HCT116 (cell line): ENCODE measurements around the gene PPFIA1. TPM values are rescaled to one million over a fixed set of nuclear protein-coding genes. Genes with fewer than 3 reads are reported as not detected.

ENCODE experiments used
- ATAC-seq: fragments of 200-7000 bp; cut with Tn5 transposase; 2 replicates; pipeline ENCODE4 v1.9.1; 2020; ENCODE audit warnings: mild to moderate bottlenecking, moderate library complexity
- BruUV-seq: library from RNA; stranded (reverse); fragments of 400-500 nt; replicated peaks from 2 replicates; lab custom pipeline; 2021; lab: Mats Ljungman, UMichigan
- CTCF ChIA-PET: fragments of 300-600 bp; sonication (Branson Sonifier 250); formaldehyde crosslinking; loops from one replicate; lab custom pipeline; 2021; ENCODE audit warnings: antibody characterized with exemption; lab: Charles Lee
- POLR2A ChIA-PET: fragments of 300-600, 350-600 bp; sonication (Branson Sonifier 250); formaldehyde crosslinking; loops from one replicate; lab custom pipeline; 2021; ENCODE audit warnings: antibody characterized with exemption; lab: Charles Lee
- RAD21 ChIA-PET, 2 experiments: fragments of 300-600 bp; sonication (Branson Sonifier 250); formaldehyde crosslinking; loops; one replicate each; lab custom pipeline; 2023; ENCODE audit warnings: low total read pairs in 2 of 2; ENCODE audit not compliant: uncharacterized antibody in 2 of 2, unreplicated experiment in 2 of 2, low non-redundant PET in 1 of 2; lab: Charles Lee
- DNase-seq: peaks from one replicate; pipeline ENCODE4 v3.0.0-alpha.2; 2010; ENCODE audit warnings: low read depth, low spot score
- H2AFZ ChIP-seq: fragments of 200-600 bp; shearing (Covaris generic), sonication (generic); 2 replicates; pipeline ENCODE4 v1.6.1; 2017; ENCODE audit warnings: low read depth, mixed run types, mixed read lengths, antibody characterized with exemption, low read length; ENCODE audit not compliant: poor library complexity, severe bottlenecking
- H3K27ac ChIP-seq: 2 replicates; pipeline ENCODE4 v1.5.1; 2012; ENCODE audit warnings: low read depth, low read length
- H3K27me3 ChIP-seq: fragments of 200-600 bp; sonication (generic); 2 replicates; pipeline ENCODE4 v1.6.1; 2016; ENCODE audit warnings: mixed run types, low read length, mixed read lengths; ENCODE audit not compliant: insufficient read depth
- H3K36me3 ChIP-seq, 2 experiments: fragments of 200-500 bp in 1 of 2; fragments of 200-600 bp in 1 of 2; sonication (Bioruptor generic) in 1 of 2; sonication (generic) in 1 of 2; 2 replicates each; pipeline versions ENCODE4 v1.5.1 to v1.6.1; 2014 to 2016; ENCODE audit warnings: low read length in 2 of 2, inconsistent platforms in 1 of 2, mixed read lengths in 1 of 2, mixed run types in 1 of 2; ENCODE audit not compliant: insufficient read depth in 2 of 2, control insufficient read depth in 1 of 2
- H3K4me1 ChIP-seq, 2 experiments: fragments of 200-600 bp in 1 of 2; sonication (generic) in 1 of 2; 2 replicates each; pipeline versions ENCODE4 v1.5.1 to v1.6.1; 2012 to 2017; ENCODE audit warnings: low read length in 2 of 2, inconsistent platforms in 1 of 2, mild to moderate bottlenecking in 1 of 2, mixed read lengths in 1 of 2, mixed run types in 1 of 2, moderate library complexity in 1 of 2; ENCODE audit not compliant: insufficient read depth in 2 of 2, control insufficient read depth in 1 of 2
- H3K4me2 ChIP-seq: fragments of 200-600 bp; sonication (generic); 2 replicates; pipeline ENCODE4 v1.6.1; 2017; ENCODE audit warnings: mixed run types, low read length, mixed read lengths
- H3K4me3 ChIP-seq, 2 experiments: fragments of 200-600 bp in 1 of 2; sonication (generic) in 1 of 2; replicated peaks in 1 of 2; 2 replicates each; pipeline ENCODE4 v1.5.1; 2011 to 2016; ENCODE audit warnings: low read length in 2 of 2, control low read depth in 1 of 2, low read depth in 1 of 2, mild to moderate bottlenecking in 1 of 2, mixed read lengths in 1 of 2, mixed run types in 1 of 2
- H3K79me2 ChIP-seq: fragments of 200-600 bp; sonication (generic); 2 replicates; pipeline ENCODE4 v1.6.1; 2017; ENCODE audit warnings: mild to moderate bottlenecking, mixed run types, low read length, moderate library complexity, mixed read lengths; ENCODE audit not compliant: insufficient read depth
- H3K9ac ChIP-seq: fragments of 200-600 bp; sonication (generic); 2 replicates; pipeline ENCODE4 v1.6.1; 2016; ENCODE audit warnings: low read length, mixed read lengths
- H3K9me2 ChIP-seq: fragments of 200-600 bp; sonication (generic), shearing (Covaris generic); 2 replicates; pipeline ENCODE4 v1.6.1; 2017; ENCODE audit warnings: mixed run types, mild to moderate bottlenecking, moderate library complexity; ENCODE audit not compliant: insufficient read depth
- H3K9me3 ChIP-seq, 2 experiments: fragments of 200-500 bp in 1 of 2; fragments of 200-600 bp in 1 of 2; sonication (Bioruptor generic) in 1 of 2; sonication (generic) in 1 of 2; 2 replicates each; pipeline ENCODE4 v1.6.1; 2014 to 2017; ENCODE audit warnings: low read length in 2 of 2, mixed read lengths in 2 of 2, inconsistent platforms in 1 of 2, low read depth in 1 of 2, mild to moderate bottlenecking in 1 of 2, mixed run types in 1 of 2, moderate library complexity in 1 of 2; ENCODE audit not compliant: control insufficient read depth in 1 of 2, insufficient read depth in 1 of 2
- H4K20me1 ChIP-seq: fragments of 200-600 bp; sonication (generic), shearing (Covaris generic); 2 replicates; pipeline ENCODE4 v1.6.1; 2017; ENCODE audit warnings: mixed run types, mild to moderate bottlenecking, moderate library complexity; ENCODE audit not compliant: insufficient read depth
- CBX3 ChIP-seq: IDR thresholded peaks from 2 replicates; pipeline ENCODE4 v1.6.1; 2012; ENCODE audit warnings: low read depth
- CEBPB ChIP-seq: IDR thresholded peaks from 2 replicates; pipeline ENCODE4 v1.6.1; 2012; ENCODE audit warnings: low read depth
- EGR1 ChIP-seq: IDR thresholded peaks from 2 replicates; pipeline ENCODE4 v1.6.1; 2012; ENCODE audit warnings: low read depth
- EZH2phosphoT487 ChIP-seq: fragments of 200-600 bp; IDR thresholded peaks from 2 replicates; pipeline ENCODE4 v1.6.1; 2018; ENCODE audit warnings: antibody characterized with exemption, borderline replicate concordance
- FOSL1 ChIP-seq: IDR thresholded peaks from 2 replicates; pipeline ENCODE4 v1.6.1; 2012; ENCODE audit warnings: low read depth
- JUND ChIP-seq: IDR thresholded peaks from 2 replicates; pipeline ENCODE4 v1.6.1; 2012
- POLR2A ChIP-seq: IDR thresholded peaks from 2 replicates; pipeline ENCODE4 v1.7.0; 2011; ENCODE audit warnings: borderline replicate concordance; ENCODE audit not compliant: insufficient read depth, insufficient read length; ENCODE audit errors: extremely low read depth
- SP1 ChIP-seq: IDR thresholded peaks from 2 replicates; pipeline ENCODE4 v1.6.1; 2012; ENCODE audit warnings: low read depth
- ZFX ChIP-seq: fragments of 450-650 bp; IDR thresholded peaks from 2 replicates; pipeline ENCODE4 v1.6.1; 2017
- ZNF274 ChIP-seq: fragments of 200-500 bp; sonication (Bioruptor generic); IDR thresholded peaks from 2 replicates; pipeline ENCODE4 v1.6.1; 2014; ENCODE audit warnings: mild to moderate bottlenecking, low read depth, low read length, inconsistent platforms
- intact Hi-C: fragments of 100-400 bp; cut with micrococcal nuclease; formaldehyde crosslinking; loops from 2 replicates; pipeline ENCODE4 v1.10.0; 2022
- total RNA-seq: library from RNA; stranded (reverse); gene quantifications from one replicate; pipeline ENCODE4 v1.2.1, GENCODE V29; 2021; ENCODE audit not compliant: unreplicated experiment
- TF ChIP-seq, protein P1 (sequence below), 3 experiments: fragments of 200-600 bp in 1 of 3; sonication (generic) in 1 of 3; IDR thresholded peaks in 2 of 3; conservative IDR thresholded peaks in 1 of 3; 2 replicates each; pipeline ENCODE4 v1.5.1; 2012 to 2017; ENCODE audit warnings: low read depth in 2 of 3, low read length in 2 of 3, antibody characterized with exemption in 1 of 3, borderline replicate concordance in 1 of 3, control low read depth in 1 of 3, mild to moderate bottlenecking in 1 of 3, mixed read lengths in 1 of 3, mixed run types in 1 of 3, moderate library complexity in 1 of 3; ENCODE audit not compliant: insufficient read depth in 1 of 3
- TF ChIP-seq, protein P2 (sequence below): IDR thresholded peaks from 2 replicates; pipeline ENCODE4 v1.6.1; 2012
- TF ChIP-seq, protein P3 (sequence below): IDR thresholded peaks from 2 replicates; pipeline ENCODE4 v1.6.1; 2012

Gene PPFIA1
- total RNA-seq, 1 experiment from 2014 or later: 48.6 TPM

DNA sequence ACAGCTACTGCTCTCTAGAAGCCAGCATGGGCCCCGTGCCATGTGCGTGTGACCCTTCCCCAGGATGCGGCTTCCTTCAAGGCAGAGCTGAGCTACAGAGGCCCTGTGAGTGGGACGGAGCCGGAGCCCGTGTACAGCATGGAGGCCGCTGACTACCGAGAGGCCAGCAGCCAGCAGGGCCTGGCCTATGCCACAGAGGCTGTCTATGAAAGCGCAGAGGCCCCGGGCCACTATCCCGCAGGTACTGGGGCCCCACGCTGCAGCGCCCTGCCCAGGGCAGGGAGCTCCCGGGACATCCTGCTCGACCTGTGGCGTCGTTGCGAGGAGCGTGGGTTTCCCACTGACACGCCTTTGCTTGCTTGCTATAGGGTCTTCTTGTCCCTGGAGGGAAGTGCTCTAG lies 162.5 kb downstream of the PPFIA1 start:
- H3K9ac ChIP-seq: no peak overlapping the region
- no peak overlapping the region for H3K27ac ChIP-seq
- ChIA-PET CTCF (no interaction called here), RAD21 (no interaction called here), POLR2A (no interaction called here)
- H3K27me3 ChIP-seq: no peaks in the 10 kb centered on the region
- H3K4me1 ChIP-seq: no peaks in the 10 kb centered on the region
- TF ChIP-seq, protein P1, sequence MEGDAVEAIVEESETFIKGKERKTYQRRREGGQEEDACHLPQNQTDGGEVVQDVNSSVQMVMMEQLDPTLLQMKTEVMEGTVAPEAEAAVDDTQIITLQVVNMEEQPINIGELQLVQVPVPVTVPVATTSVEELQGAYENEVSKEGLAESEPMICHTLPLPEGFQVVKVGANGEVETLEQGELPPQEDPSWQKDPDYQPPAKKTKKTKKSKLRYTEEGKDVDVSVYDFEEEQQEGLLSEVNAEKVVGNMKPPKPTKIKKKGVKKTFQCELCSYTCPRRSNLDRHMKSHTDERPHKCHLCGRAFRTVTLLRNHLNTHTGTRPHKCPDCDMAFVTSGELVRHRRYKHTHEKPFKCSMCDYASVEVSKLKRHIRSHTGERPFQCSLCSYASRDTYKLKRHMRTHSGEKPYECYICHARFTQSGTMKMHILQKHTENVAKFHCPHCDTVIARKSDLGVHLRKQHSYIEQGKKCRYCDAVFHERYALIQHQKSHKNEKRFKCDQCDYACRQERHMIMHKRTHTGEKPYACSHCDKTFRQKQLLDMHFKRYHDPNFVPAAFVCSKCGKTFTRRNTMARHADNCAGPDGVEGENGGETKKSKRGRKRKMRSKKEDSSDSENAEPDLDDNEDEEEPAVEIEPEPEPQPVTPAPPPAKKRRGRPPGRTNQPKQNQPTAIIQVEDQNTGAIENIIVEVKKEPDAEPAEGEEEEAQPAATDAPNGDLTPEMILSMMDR (IDR thresholded peaks at IDR 0.05 in 2 of 3, conservative IDR thresholded peaks at IDR 0.05 in 1 of 3; ENCODE audit: borderline replicate concordance in 1 of 3, insufficient read depth in 1 of 3, low read depth in 2 of 3, low read length in 2 of 3): no peak
- TF ChIP-seq SP1: no peak
- TF ChIP-seq POLR2A: no peak
- no peak for TF ChIP-seq FOSL1
- no peak for TF ChIP-seq CEBPB
- no peak for TF ChIP-seq ZNF274
- no peak for TF ChIP-seq EZH2phosphoT487
- TF ChIP-seq CBX3: no peak
- TF ChIP-seq, protein P2, sequence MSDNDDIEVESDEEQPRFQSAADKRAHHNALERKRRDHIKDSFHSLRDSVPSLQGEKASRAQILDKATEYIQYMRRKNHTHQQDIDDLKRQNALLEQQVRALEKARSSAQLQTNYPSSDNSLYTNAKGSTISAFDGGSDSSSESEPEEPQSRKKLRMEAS: no peak
- TF ChIP-seq EGR1: no peak
- TF ChIP-seq, protein P3, sequence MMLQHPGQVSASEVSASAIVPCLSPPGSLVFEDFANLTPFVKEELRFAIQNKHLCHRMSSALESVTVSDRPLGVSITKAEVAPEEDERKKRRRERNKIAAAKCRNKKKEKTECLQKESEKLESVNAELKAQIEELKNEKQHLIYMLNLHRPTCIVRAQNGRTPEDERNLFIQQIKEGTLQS: no peak
- TF ChIP-seq ZFX: no peak
- TF ChIP-seq JUND: no peak
- DNase-seq: no peak
- ATAC-seq: no peak
- no TSS peak for BruUV-seq
- H3K9me2 ChIP-seq: no peaks in the 10 kb centered on the region
- no peak overlapping the region for H3K4me2 ChIP-seq
- intact Hi-C loops: no loop called here
- H2AFZ ChIP-seq: no peak overlapping the region
- no peaks in the 10 kb centered on the region for H4K20me1 ChIP-seq
- no peaks in the 10 kb centered on the region for H3K9me3 ChIP-seq
- H3K4me3 ChIP-seq: no peak overlapping the region
- H3K79me2 ChIP-seq: no peaks in the 10 kb centered on the region
- peaks cover 54 to 62% of the 10 kb centered on the region in 2 experiments; a peak in 3 of 4 replicates for H3K36me3 ChIP-seq
